HG02678 (cell line): Measurements from ENCODE around the gene MARCOL.
"Not testable (repeated sequence)": the region's sequence is repeated elsewhere in the genome, so short reads cannot be mapped to it uniquely, and the experiment has no call there.

ENCODE experiments used
- ATAC-seq: cut with Tn5 transposase; IDR thresholded peaks from one replicate; pipeline ENCODE4 v1.9.1; 2021; ENCODE audit warnings: mild to moderate bottlenecking, moderate library complexity; ENCODE audit not compliant: unreplicated experiment

The MARCOL gene

DNA sequence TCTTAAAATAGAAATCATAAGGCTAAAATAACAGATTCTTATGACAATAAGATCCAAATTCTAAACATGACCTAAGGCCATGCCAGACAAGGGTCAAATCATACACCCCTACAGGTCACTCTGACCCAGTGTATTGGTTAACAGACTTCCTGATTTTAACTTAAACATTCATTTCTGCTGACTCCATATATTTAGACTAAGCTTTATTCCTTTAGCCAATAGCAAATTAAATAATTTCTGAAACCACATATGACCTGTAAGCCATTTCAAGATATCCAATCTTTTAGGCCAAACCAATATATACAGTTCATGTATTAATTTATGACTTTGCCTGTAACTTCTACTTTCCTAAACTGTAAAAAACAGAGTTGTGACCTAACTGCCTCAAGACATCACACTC lies 22.9 kb downstream of the MARCOL start:
- ATAC-seq, result no peak

GRCh38 chr5:148267962-148268361 lies 29.6 kb downstream of the MARCOL start:
- ATAC-seq, result no peak

DNA sequence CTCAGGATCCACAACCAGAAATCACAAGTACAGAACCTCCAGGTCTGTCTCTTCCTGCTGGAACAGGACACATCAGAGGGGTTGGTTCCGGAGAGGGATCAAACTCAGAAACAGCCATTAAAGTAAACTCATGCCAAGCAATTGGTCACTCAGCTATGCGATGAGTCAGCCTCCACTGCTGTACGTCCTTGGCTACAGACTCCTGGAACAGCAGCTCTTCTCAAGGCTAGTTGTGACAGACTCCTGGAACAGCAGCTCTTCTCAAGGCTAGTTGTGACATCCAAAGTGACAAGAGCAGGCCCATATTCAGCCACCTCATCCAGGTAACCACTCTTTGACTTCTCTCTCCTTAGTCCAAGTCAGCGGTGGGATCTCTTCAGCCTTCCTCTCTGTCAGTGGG lies 30.2 kb downstream of the MARCOL start, which contains the start of gene SPINK13:
Gene SPINK13, plus strand, starts transcription at position 229 of the 400 bp plus-strand sequence. CDS start 1,279 bp downstream, outside the sequence.
- no peak for ATAC-seq

DNA sequence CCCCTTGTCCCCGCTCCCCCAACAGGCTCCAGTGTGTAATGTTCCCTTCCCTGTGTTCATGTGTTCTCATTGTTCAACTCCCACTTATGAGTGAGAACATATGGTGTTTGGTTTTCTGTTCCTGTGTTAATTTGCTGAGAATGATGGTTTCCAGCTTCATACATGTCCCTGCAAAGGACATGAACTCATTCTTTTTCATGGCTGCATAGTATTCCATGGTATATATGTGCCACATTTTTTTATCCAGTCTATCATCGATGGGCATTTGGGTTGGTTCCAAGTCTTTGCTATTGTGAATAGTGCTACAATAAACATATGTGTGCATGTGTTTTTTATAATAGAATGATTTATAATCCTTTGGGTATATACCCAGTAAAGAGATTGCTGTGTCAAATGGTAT lies 36.8 kb downstream of the MARCOL start:
- not testable (repeated sequence) for ATAC-seq

- ATAC-seq, result not testable (repeated sequence)
Measured at GRCh38 chr5:148280893-148281292, 42.6 kb downstream of the MARCOL start.

GRCh38 chr5:148281336-148281735 lies 43.0 kb downstream of the MARCOL start:
- ATAC-seq, result not testable (repeated sequence)

GRCh38 chr5:148290271-148291195 lies 52.2 kb downstream of the MARCOL start:
- no peak for ATAC-seq
